HUDEP-2 (cell line): ENCODE results near the gene CDH4.
"Not testable (repeated sequence)": the region's sequence is repeated elsewhere in the genome, so short reads cannot be mapped to it uniquely, and the experiment has no call there.

Experiments used
- DNase-seq, 76 experiments: peaks; one replicate each; lab custom pipeline; 2025; ENCODE audit not compliant: unreplicated experiment in 76 of 76; lab: John Stamatoyannopoulos, UW

Gene CDH4

GRCh38 chr20:61253264-61253639, 1.2 kb downstream of the CDH4 start:
- no peak for DNase-seq

GRCh38 chr20:61253640-61254511, 1.8 kb downstream of the CDH4 start:
- DNase-seq: no peak

GRCh38 chr20:61254881-61255626, 3.0 kb downstream of the CDH4 start:
- DNase-seq: no peak

- no peak for DNase-seq
These were observed 4.3 kb downstream of the CDH4 start for GRCh38 chr20:61256365-61256764.

GRCh38 chr20:61256824-61257223, 4.8 kb downstream of the CDH4 start:
- DNase-seq: no peak

GRCh38 chr20:61257611-61258010, 5.5 kb downstream of the CDH4 start:
- DNase-seq: no peak

GRCh38 chr20:61259741-61260140, 7.7 kb downstream of the CDH4 start:
- DNase-seq: no peak

- no peak for DNase-seq
These were observed 8.8 kb downstream of the CDH4 start for GRCh38 chr20:61260905-61261304.

GRCh38 chr20:61262036-61262435, 10.0 kb downstream of the CDH4 start:
- no peak for DNase-seq

GRCh38 chr20:61262514-61262913, 10.5 kb downstream of the CDH4 start:
- DNase-seq: no peak

GRCh38 chr20:61263084-61263695, 11.1 kb downstream of the CDH4 start:
- peak in 27 of 76 experiments; percentile 0 to 43 (median 10) for DNase-seq

GRCh38 chr20:61263938-61264337, 11.9 kb downstream of the CDH4 start:
- DNase-seq: no peak

GRCh38 chr20:61267241-61267640, 15.2 kb downstream of the CDH4 start:
- DNase-seq: no peak

- DNase-seq: no peak
These were observed 16.0 kb downstream of the CDH4 start for GRCh38 chr20:61268024-61268423.

- no peak for DNase-seq
These were observed 19.5 kb downstream of the CDH4 start for GRCh38 chr20:61271312-61272231.

GRCh38 chr20:61273024-61273423, 21.0 kb downstream of the CDH4 start:
- DNase-seq: not testable (repeated sequence)

GRCh38 chr20:61273666-61274065, 21.6 kb downstream of the CDH4 start:
- DNase-seq: not testable (repeated sequence)

- no peak for DNase-seq
These were observed 22.3 kb downstream of the CDH4 start for GRCh38 chr20:61274326-61274725.

- DNase-seq: no peak
These were observed 26.2 kb downstream of the CDH4 start for GRCh38 chr20:61278296-61278695.

- DNase-seq: no peak
These were observed 27.6 kb downstream of the CDH4 start for GRCh38 chr20:61279621-61280150.
